ENCODE results near the gene CBARP. TPM values are rescaled to one million over a fixed set of nuclear protein-coding genes. Genes with fewer than 3 reads are reported as not detected.

The CBARP gene
- total and polyA plus RNA-seq, 2 of the 13 experiments (the other 11 are each of a cell fraction or from before 2014, with no cell fraction given), result 1.2 to 1.4 TPM

DNA sequence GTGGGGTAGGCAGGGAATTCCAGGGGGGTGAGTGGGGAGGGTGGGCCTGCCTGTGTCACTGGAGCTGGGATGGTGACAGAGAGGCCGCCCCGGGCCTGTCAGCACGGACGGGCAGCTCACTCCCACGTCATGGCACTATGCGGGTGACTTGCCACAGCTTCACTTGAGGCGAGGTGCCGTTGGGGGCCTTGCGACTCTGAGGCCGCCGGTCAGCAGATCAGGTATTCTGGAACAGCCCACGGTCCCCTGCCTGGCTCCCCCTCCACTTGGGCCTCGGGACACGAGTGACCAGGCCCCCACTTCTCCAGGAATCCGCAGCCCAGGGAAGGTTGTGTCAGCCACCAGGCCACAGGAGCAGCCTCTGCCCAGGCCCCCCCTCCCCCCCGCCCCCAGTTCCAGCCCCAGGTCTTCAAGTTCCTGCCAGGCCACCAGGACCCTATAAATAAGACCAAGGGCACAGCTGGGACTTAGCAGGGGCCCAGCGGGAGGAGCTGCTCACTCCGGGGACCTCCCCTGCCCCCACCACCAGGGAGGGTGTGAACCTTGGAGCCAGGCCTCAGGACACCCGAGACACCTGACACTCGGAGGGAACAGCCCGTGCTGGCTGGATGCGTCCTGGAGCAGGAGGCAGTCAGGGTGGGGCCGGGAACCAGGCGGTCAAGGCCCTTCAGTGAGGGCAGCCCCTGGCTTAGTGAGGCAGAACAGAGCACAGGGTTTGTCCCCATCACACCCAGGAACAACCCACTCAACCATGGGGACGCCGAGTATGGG, 7.9 kb upstream of the CBARP start (continued):
- TF ChIP-seq MAZ (IDR thresholded peaks at IDR 0.05; ENCODE audit: borderline replicate concordance, low read depth, low read length) (peak; percentile 27; the same call in 1 of the 2 replicates), MAZ (CRISPR knock-in tag; IDR thresholded peaks at IDR 0.05; ENCODE audit: low read depth) (no peak), ZNF607 (CRISPR knock-in tag; IDR thresholded peaks at IDR 0.05; ENCODE audit: borderline replicate concordance) (no peak), ZNF772 (CRISPR knock-in tag; IDR thresholded peaks at IDR 0.05) (peak; percentile 3; the same call in 1 of the 2 replicates), BHLHE40 (IDR thresholded peaks at IDR 0.05; ENCODE audit: low read length) (no peak), NFE2 (CRISPR knock-in tag; IDR thresholded peaks at IDR 0.05) (no peak), HNRNPK (IDR thresholded peaks at IDR 0.05; ENCODE audit: low read depth, low read length, poor library complexity, severe bottlenecking) (no peak), AGO1 (IDR thresholded peaks at IDR 0.05; ENCODE audit: low read depth, low read length, poor library complexity, severe bottlenecking) (no peak), HIVEP1 (CRISPR knock-in tag; IDR thresholded peaks at IDR 0.05) (peak; percentile 65), CAMTA2 (CRISPR knock-in tag; IDR thresholded peaks at IDR 0.05; ENCODE audit: borderline replicate concordance) (no peak), NR1H2 (CRISPR knock-in tag; IDR thresholded peaks at IDR 0.05; ENCODE audit: borderline replicate concordance, low read depth) (no peak), ERF (CRISPR knock-in tag; IDR thresholded peaks at IDR 0.05) (0 out of 2 replicates have a peak, but pooled peaks have one; percentile 15), HNF4G (IDR thresholded peaks at IDR 0.05; ENCODE audit: borderline replicate concordance, low read depth, low read length) (peak; percentile 54; the same call in 1 of the 2 replicates), HNF4G (CRISPR knock-in tag; IDR thresholded peaks at IDR 0.05; ENCODE audit: borderline replicate concordance, low read depth) (0 out of 2 replicates have a peak, but pooled peaks have one; percentile 6), SP4 (CRISPR knock-in tag; IDR thresholded peaks at IDR 0.05) (no peak), KDM2A (CRISPR knock-in tag; IDR thresholded peaks at IDR 0.05; ENCODE audit: borderline replicate concordance, low read depth) (peak; percentile 77), ASH2L (IDR thresholded peaks at IDR 0.05; ENCODE audit: insufficient read length, low read depth, low read length) (no peak), ZNF788 (CRISPR knock-in tag; IDR thresholded peaks at IDR 0.05; ENCODE audit: borderline replicate concordance) (no peak), KLF12 (CRISPR knock-in tag; IDR thresholded peaks at IDR 0.05; ENCODE audit: borderline replicate concordance) (peak; percentile 30; the same call in 1 of the 2 replicates), ZNF841 (CRISPR knock-in tag; IDR thresholded peaks at IDR 0.05; ENCODE audit: borderline replicate concordance) (0 out of 2 replicates have a peak, but pooled peaks have one; percentile 60), SAFB2 (CRISPR knock-in tag; IDR thresholded peaks at IDR 0.05; ENCODE audit: borderline replicate concordance, low read depth) (0 out of 2 replicates have a peak, but pooled peaks have one; percentile 14), ZNF768 (CRISPR knock-in tag; IDR thresholded peaks at IDR 0.05) (peak; percentile 9; the same call in 1 of the 2 replicates), KDM6A (CRISPR knock-in tag; IDR thresholded peaks at IDR 0.05; ENCODE audit: low read depth) (0 out of 2 replicates have a peak, but pooled peaks have one; percentile 43), ZNF605 (CRISPR knock-in tag; IDR thresholded peaks at IDR 0.05) (no peak), KDM4B (CRISPR knock-in tag; IDR thresholded peaks at IDR 0.05) (no peak)
- TF ChIP-seq, protein P1, sequence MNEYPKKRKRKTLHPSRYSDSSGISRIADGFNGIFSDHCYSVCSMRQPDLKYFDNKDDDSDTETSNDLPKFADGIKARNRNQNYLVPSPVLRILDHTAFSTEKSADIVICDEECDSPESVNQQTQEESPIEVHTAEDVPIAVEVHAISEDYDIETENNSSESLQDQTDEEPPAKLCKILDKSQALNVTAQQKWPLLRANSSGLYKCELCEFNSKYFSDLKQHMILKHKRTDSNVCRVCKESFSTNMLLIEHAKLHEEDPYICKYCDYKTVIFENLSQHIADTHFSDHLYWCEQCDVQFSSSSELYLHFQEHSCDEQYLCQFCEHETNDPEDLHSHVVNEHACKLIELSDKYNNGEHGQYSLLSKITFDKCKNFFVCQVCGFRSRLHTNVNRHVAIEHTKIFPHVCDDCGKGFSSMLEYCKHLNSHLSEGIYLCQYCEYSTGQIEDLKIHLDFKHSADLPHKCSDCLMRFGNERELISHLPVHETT (CRISPR knock-in tag; conservative IDR thresholded peaks at IDR 0.05), result 0 out of 2 replicates have a peak, but pooled peaks have one; percentile 44
- TF ChIP-seq, protein P2, sequence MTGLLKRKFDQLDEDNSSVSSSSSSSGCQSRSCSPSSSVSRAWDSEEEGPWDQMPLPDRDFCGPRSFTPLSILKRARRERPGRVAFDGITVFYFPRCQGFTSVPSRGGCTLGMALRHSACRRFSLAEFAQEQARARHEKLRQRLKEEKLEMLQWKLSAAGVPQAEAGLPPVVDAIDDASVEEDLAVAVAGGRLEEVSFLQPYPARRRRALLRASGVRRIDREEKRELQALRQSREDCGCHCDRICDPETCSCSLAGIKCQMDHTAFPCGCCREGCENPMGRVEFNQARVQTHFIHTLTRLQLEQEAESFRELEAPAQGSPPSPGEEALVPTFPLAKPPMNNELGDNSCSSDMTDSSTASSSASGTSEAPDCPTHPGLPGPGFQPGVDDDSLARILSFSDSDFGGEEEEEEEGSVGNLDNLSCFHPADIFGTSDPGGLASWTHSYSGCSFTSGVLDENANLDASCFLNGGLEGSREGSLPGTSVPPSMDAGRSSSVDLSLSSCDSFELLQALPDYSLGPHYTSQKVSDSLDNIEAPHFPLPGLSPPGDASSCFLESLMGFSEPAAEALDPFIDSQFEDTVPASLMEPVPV (CRISPR knock-in tag; IDR thresholded peaks at IDR 0.05), result no peak
- TF ChIP-seq, protein P3, sequence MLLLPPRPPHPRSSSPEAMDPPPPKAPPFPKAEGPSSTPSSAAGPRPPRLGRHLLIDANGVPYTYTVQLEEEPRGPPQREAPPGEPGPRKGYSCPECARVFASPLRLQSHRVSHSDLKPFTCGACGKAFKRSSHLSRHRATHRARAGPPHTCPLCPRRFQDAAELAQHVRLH (CRISPR knock-in tag; IDR thresholded peaks at IDR 0.05; ENCODE audit: borderline replicate concordance, low read depth), result 0 out of 2 replicates have a peak, but pooled peaks have one; percentile 7
